Stimulated activated memory B cell treated with anti-CD40 and anti-IgM and Interleukin-4, amounts not matched to agents 10 μg/mL and 1 μg/mL and 100 μg/mL, for 72 hours (primary cell): Measurements from ENCODE around the gene NUDT16L1.
"Not testable (repeated sequence)": the region's sequence is repeated elsewhere in the genome, so short reads cannot be mapped to it uniquely, and the experiment has no call there.

Experiments
- ATAC-seq: fragments of 150-1000 bp; cut with Tn5 transposase; 2 replicates; pipeline ENCODE4 v1.10.0; 2021
- H3K27ac Mint-ChIP-seq: one replicate; pipeline ENCODE4 v1.8.0; 2022; ENCODE audit warnings: mild to moderate bottlenecking, mixed read lengths
- H3K27me3 Mint-ChIP-seq: one replicate; pipeline ENCODE4 v1.8.0; 2022; ENCODE audit warnings: mixed read lengths
- H3K36me3 Mint-ChIP-seq: one replicate; pipeline ENCODE4 v1.8.0; 2022; ENCODE audit warnings: mixed read lengths
- H3K4me1 Mint-ChIP-seq: one replicate; pipeline ENCODE4 v1.8.0; 2022; ENCODE audit warnings: mixed read lengths
- H3K4me3 Mint-ChIP-seq: one replicate; pipeline ENCODE4 v1.8.0; 2022; ENCODE audit warnings: mild to moderate bottlenecking, moderate library complexity, mixed read lengths
- H3K9me3 Mint-ChIP-seq: one replicate; pipeline ENCODE4 v1.8.0; 2022; ENCODE audit warnings: mixed read lengths

Gene NUDT16L1

GRCh38 chr16:4693296-4693955, at the start of gene NUDT16L1:
TSS of gene NUDT16L1 (plus strand) at chr16:4693562. CDS start at chr16:4693727, 165 bp downstream.
- Mint-ChIP-seq H3K9me3 (no peaks in the 10 kb centered on the region), H3K27me3 (no peaks in the 10 kb centered on the region), H3K4me1 (peaks cover 32% of the 10 kb centered on the region), H3K4me3 (peak within 1 kb of the TSS; percentile 88), H3K27ac (peak within 1 kb of the TSS; percentile 84), H3K36me3 (peaks cover 7% of the 10 kb centered on the region)
- ATAC-seq = peak; percentile 97

- Mint-ChIP-seq H3K9me3 (no peaks in the 10 kb centered on the region), H3K27ac (no peak overlapping the region), H3K4me1 (peaks cover 39% of the 10 kb centered on the region), H3K36me3 (peaks cover 42% of the 10 kb centered on the region), H3K27me3 (no peaks in the 10 kb centered on the region), H3K4me3 (no peak overlapping the region)
- no peak for ATAC-seq
Observed at GRCh38 chr16:4646773-4647643, 46.4 kb upstream of the NUDT16L1 start.

GRCh38 chr16:4647644-4647980, 45.8 kb upstream of the NUDT16L1 start:
- Mint-ChIP-seq H3K36me3 (peaks cover 48% of the 10 kb centered on the region), H3K4me1 (peaks cover 45% of the 10 kb centered on the region), H3K27ac (no peak overlapping the region), H3K9me3 (no peaks in the 10 kb centered on the region), H3K27me3 (no peaks in the 10 kb centered on the region), H3K4me3 (no peak overlapping the region)
- ATAC-seq = no peak

- H3K27me3 Mint-ChIP-seq = no peaks in the 10 kb centered on the region
- peak overlapping the region; percentile 37 for H3K4me3 Mint-ChIP-seq
- no peaks in the 10 kb centered on the region for H3K9me3 Mint-ChIP-seq
- ATAC-seq = no peak
- H3K27ac Mint-ChIP-seq = peak overlapping the region; percentile 57
- peaks cover 51% of the 10 kb centered on the region for H3K4me1 Mint-ChIP-seq
- H3K36me3 Mint-ChIP-seq = peaks cover 55% of the 10 kb centered on the region
Observed at GRCh38 chr16:4648917-4649316, 44.4 kb upstream of the NUDT16L1 start.

GRCh38 chr16:4649744-4650442, 43.5 kb upstream of the NUDT16L1 start:
- peaks cover 51% of the 10 kb centered on the region for H3K4me1 Mint-ChIP-seq
- peak overlapping the region; percentile 57 for H3K27ac Mint-ChIP-seq
- H3K9me3 Mint-ChIP-seq = no peaks in the 10 kb centered on the region
- no peaks in the 10 kb centered on the region for H3K27me3 Mint-ChIP-seq
- no peak overlapping the region for H3K4me3 Mint-ChIP-seq
- H3K36me3 Mint-ChIP-seq = peaks cover 55% of the 10 kb centered on the region
- ATAC-seq = no peak

- ATAC-seq = peak; percentile 45
- not testable (repeated sequence) for H3K4me3 Mint-ChIP-seq, H3K9me3 Mint-ChIP-seq, H3K27me3 Mint-ChIP-seq
- Mint-ChIP-seq H3K36me3 (peaks cover 50% of the 10 kb centered on the region), H3K4me1 (peaks cover 45% of the 10 kb centered on the region), H3K27ac (peak overlapping the region; percentile 71)
Observed at GRCh38 chr16:4650443-4651074, 42.8 kb upstream of the NUDT16L1 start.

GRCh38 chr16:4651827-4652226, 41.5 kb upstream of the NUDT16L1 start:
- H3K4me3 Mint-ChIP-seq = no peak overlapping the region
- ATAC-seq = peak; percentile 88
- peak overlapping the region; percentile 71 for H3K27ac Mint-ChIP-seq
- H3K36me3 Mint-ChIP-seq = peaks cover 56% of the 10 kb centered on the region
- H3K4me1 Mint-ChIP-seq = peaks cover 41% of the 10 kb centered on the region
- no peaks in the 10 kb centered on the region for H3K27me3 Mint-ChIP-seq
- H3K9me3 Mint-ChIP-seq = no peaks in the 10 kb centered on the region

- Mint-ChIP-seq H3K36me3 (peaks cover 58% of the 10 kb centered on the region), H3K27me3 (no peaks in the 10 kb centered on the region), H3K27ac (no peak overlapping the region), H3K4me3 (no peak overlapping the region), H3K9me3 (no peaks in the 10 kb centered on the region), H3K4me1 (peaks cover 41% of the 10 kb centered on the region)
- no peak for ATAC-seq
Observed at GRCh38 chr16:4652561-4652960, 40.8 kb upstream of the NUDT16L1 start.

- Mint-ChIP-seq H3K4me3 (no peak overlapping the region), H3K27me3 (no peaks in the 10 kb centered on the region), H3K9me3 (no peaks in the 10 kb centered on the region), H3K27ac (no peak overlapping the region), H3K4me1 (peaks cover 35% of the 10 kb centered on the region), H3K36me3 (peaks cover 55% of the 10 kb centered on the region)
- no peak for ATAC-seq
Observed at GRCh38 chr16:4654011-4654963, 39.1 kb upstream of the NUDT16L1 start.

GRCh38 chr16:4654964-4655590, 38.3 kb upstream of the NUDT16L1 start:
- no peaks in the 10 kb centered on the region for H3K9me3 Mint-ChIP-seq
- ATAC-seq = no peak
- H3K27me3 Mint-ChIP-seq = no peaks in the 10 kb centered on the region
- H3K4me1 Mint-ChIP-seq = peaks cover 30% of the 10 kb centered on the region
- peaks cover 56% of the 10 kb centered on the region for H3K36me3 Mint-ChIP-seq
- H3K4me3 Mint-ChIP-seq = no peak overlapping the region
- H3K27ac Mint-ChIP-seq = no peak overlapping the region

GRCh38 chr16:4655801-4656200, 37.6 kb upstream of the NUDT16L1 start:
- Mint-ChIP-seq H3K27ac (no peak overlapping the region), H3K4me1 (peaks cover 23% of the 10 kb centered on the region), H3K9me3 (no peaks in the 10 kb centered on the region), H3K27me3 (no peaks in the 10 kb centered on the region), H3K36me3 (peaks cover 50% of the 10 kb centered on the region), H3K4me3 (no peak overlapping the region)
- ATAC-seq = no peak

GRCh38 chr16:4656221-4656620, 37.1 kb upstream of the NUDT16L1 start:
- Mint-ChIP-seq H3K4me3 (no peak overlapping the region), H3K9me3 (no peaks in the 10 kb centered on the region), H3K27me3 (no peaks in the 10 kb centered on the region), H3K4me1 (peaks cover 19% of the 10 kb centered on the region), H3K27ac (no peak overlapping the region), H3K36me3 (peaks cover 45% of the 10 kb centered on the region)
- no peak for ATAC-seq

GRCh38 chr16:4656695-4657686, 36.4 kb upstream of the NUDT16L1 start:
- no peaks in the 10 kb centered on the region for H3K9me3 Mint-ChIP-seq
- H3K4me3 Mint-ChIP-seq = no peak overlapping the region
- no peaks in the 10 kb centered on the region for H3K27me3 Mint-ChIP-seq
- ATAC-seq = no peak
- no peak overlapping the region for H3K27ac Mint-ChIP-seq
- peaks cover 11% of the 10 kb centered on the region for H3K4me1 Mint-ChIP-seq
- peaks cover 38% of the 10 kb centered on the region for H3K36me3 Mint-ChIP-seq
